ENCODE results near the gene EVI5.

- TF ChIP-seq POLR2A (IDR thresholded peaks at IDR 0.05) (no peak), CTCF (IDR thresholded peaks at IDR 0.05) (no peak), EP300 (IDR thresholded peaks at IDR 0.05) (no peak), POLR2AphosphoS5 (IDR thresholded peaks at IDR 0.05) (peak in 1 of 4 donors; percentile 10)
Measured at GRCh38 chr1:92755541-92756461, 29.1 kb downstream of the EVI5 start.

Measured in sigmoid colon (tissue), 4 donors.